HG03378 (cell line): ENCODE measurements around the gene PLA2G4E.

Source experiments
- ATAC-seq: cut with Tn5 transposase; IDR thresholded peaks from one replicate; pipeline ENCODE4 v1.9.1; 2021; ENCODE audit warnings: mild to moderate bottlenecking, moderate library complexity; ENCODE audit not compliant: unreplicated experiment

Gene PLA2G4E

DNA sequence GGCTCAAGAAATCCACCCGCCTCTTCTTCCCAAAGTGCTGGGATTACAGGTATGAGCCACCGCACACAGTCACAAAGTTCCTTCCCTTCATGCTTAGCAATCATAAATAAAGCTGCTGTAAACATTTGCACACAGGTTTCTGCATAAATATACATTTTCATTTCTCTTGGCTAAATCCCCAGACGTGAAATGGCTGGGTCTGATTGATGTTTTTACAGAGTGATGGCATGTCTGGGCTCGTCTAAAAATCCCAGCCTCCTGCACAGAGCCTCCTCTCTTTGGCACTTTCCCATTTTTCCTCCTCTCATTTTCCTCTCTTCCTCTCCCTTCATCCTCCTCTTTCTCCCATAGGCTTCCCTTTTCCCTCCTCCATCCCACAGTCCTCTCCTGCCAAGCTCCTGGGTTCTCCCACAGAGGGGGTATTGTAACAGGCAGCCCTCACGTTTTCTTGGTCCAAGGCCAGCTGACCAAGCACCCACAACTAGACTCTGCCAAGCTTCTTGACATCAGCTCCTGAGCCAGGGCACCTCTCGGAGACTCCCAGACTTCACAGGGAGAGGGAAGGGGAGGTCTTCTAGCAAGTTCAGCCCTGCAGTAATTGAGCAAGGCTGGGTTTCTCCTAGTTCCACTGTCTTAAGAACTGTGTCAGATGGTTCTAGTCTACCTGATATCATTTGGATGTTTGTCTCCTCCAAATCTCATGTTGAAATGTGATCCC, 10.5 kb upstream of the PLA2G4E start:
- no peak for ATAC-seq

DNA sequence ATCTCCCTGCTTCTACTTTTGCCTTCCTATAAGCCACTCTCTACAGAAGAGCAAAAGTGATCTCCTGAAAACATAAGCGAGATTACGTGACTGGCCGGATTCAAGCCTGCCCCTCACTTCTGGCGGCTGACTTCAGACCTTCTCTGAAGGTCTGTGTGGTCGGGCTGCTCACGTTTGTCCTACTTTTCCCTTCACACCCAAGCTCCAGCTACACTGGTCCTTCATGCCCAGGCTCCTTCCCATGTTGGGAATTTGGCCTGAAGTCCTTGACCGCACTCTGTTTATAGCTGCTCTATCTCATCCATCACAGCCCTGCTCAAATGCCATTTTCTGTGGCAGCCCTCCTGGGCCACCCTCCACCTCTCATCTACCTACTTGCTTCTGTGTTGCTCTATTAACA, 6.7 kb upstream of the PLA2G4E start:
- no peak for ATAC-seq

DNA sequence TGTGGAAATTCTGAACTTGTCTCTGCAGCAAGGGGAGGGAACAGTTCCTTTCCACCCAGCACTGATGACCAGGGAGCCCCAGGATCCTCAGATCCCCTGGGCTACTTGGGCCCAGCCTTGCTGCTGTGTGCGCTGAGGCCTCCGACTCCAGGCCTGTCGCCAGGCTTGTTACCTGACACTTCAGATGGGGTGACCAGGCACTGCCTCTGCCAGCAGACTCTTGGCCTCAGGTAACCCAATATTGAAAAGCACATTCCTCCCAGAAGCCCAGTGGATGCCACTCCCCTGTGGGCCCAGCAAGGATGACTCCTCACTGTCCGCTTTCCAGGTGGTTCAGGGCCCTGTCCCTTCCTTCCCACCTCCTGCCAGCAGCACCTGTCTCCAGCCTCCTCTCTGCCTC, 3.5 kb upstream of the PLA2G4E start:
- ATAC-seq, result no peak

DNA sequence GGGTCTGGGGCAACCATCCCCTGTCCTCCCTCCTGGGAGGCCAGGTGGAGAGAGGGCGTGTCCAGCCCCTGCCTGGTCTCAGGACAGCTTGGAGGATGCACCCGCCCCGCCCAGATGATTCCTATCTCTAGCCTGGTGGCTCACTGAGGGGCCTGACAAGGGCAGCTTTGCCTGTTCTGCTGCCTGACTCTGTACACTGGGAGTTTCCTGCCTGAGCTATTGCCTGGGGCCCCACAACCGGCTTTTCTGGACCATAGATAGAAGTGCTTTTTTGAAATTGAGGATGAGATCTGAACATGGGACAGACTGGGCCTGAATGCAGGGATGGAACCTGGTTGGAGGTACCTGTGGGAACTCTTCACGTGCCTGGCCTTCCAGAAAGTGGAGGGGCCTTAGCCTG, 751 bp upstream of the PLA2G4E start:
- ATAC-seq, result no peak

DNA sequence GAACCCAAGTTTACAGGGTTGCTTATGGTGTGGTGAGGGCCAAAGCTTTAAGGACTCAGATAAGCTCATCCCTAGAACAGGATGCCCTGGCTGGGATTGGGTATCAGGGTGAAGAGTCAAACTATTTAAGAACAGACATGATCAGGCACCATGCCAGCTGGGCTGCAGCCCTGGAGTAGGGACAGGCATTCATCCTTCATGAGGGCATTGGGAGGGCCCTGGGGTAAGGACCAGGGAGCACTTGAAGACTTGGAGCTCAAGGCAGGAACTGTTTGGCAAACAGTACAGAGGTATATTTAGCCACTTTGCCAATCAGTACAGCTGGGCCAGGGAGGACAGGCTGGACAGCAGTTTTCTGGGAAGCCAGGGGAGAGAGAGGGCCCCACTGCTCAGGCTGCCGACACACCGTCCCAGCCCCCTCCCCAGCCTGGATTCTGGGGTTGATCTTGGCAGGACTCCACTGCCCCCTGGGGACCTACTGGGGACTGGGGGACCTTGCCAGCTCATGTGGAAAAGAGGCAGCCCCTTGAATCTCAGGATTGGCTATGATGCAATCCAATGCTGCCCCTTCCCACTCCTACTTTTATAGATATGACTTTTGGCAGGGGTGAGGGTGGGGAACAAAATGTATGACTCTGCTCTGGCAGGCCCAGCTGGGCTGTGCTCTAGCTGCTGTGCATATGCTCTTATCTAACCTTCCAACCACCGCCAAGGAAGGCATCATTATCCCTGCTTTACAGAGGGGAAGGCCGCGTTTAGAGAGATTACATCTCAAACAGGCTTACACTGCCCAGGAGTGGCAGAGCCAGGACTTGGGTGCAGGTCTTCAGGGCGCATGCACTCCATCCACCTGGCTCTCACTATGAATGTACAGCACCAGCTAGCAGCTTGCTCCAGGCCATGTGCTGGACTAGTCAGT, 2.3 kb downstream of the PLA2G4E start:
- no peak for ATAC-seq

DNA sequence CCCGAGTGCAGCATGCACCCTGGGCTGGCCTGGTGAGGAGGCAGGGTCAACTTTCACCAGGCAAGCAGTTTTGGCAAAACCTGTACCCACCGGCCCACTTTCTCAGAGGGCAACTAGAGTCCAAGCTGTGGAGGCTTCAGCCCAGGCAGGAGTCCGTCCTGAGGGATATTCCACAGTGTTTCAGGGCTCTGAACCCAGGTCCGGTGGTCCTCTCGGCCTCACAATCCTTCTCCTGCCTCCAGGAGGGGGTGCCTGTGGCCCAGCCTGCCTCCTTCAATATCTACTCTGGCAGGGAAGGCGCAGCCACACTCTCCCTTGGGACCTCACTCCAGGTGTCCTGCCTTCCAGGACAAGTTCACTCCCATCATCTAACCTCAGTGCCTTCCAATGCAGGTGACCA, 3.9 kb downstream of the PLA2G4E start:
- no peak for ATAC-seq

DNA sequence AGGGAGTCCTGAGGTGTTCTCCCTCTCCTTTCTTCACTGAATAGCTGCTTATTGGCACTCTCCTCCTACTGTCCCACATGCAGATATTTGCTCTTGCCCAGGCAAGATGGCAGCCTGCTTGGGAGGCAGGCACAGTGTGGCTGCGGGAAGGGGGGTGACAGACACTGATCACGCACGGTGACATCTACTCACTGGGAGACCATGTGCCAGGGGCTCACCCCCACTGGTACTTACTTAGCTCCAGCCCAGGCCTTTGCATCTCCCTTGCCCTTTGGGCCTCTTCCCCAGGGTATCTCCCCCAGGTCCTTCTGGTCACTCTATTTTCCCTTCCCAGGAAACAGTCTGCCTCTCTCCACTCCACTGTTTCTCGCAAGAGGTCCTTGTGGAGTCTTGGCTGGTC, 6.4 kb downstream of the PLA2G4E start:
- no peak for ATAC-seq

DNA sequence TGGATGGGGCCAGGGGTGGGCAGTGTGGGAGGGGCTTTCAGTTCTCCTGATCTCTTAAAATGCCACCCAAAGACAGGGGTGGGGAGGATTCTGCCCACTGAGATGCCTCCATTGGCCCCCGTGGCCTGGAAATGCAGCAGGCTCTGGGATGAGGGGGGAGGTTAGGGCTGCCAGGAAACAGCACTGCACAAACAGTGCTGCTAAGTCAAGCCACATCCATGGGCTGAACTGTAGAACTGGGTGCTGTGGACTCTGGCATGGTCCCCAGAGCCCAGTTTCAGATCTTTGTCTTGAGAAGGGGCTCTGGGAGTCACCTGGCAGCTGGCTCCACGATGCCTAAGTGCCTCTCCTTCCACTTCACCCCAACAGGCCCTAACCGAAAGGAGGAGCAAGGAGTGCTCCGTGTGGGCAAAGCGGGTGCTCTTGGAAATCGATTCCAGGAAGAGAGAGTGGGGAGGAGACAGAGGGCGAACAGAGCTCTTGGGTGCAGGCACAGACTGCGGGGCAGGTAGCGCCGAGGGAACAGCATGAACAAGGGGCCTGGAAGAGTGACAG, 7.8 kb downstream of the PLA2G4E start:
- ATAC-seq, result no peak

DNA sequence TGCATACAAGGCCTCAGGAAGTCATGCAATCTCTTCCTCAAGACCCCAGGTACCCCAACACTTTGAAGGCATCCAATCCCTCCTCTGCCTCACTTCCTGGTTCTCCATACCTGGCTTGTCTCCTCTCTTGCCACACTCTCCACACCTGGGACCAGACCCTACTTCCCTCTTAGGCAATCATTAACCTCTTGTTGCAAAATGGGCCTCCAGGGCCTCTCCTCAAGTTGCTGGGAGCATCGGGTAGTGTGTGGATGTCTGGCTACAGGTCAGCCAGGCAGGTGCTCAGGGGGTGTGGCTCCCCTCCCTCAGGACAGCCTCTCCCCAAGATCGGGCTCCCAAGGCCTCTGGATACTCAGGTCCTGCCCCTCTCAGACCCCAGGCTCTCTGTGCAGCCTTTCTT, 8.6 kb downstream of the PLA2G4E start:
- ATAC-seq, result no peak

DNA sequence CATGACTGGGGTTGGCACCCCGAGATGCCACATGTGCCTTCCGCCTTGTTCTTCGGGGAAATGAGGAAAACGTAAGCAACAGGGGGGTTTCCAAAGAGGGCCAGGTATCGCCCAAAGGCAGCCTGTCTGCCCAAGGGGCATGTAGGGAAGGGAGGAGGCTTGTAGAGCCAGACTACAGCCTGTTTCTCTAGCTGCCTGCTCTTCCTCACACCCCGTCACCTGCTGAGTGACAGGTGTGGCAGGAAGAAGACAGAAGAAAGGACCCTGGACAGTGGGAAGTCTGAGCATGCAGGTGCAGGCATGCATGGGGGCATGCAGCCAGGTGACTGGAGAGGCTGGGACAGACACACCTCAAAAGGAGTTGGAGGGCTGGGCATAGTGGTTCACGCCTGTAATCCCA, 9.8 kb downstream of the PLA2G4E start:
- no peak for ATAC-seq

DNA sequence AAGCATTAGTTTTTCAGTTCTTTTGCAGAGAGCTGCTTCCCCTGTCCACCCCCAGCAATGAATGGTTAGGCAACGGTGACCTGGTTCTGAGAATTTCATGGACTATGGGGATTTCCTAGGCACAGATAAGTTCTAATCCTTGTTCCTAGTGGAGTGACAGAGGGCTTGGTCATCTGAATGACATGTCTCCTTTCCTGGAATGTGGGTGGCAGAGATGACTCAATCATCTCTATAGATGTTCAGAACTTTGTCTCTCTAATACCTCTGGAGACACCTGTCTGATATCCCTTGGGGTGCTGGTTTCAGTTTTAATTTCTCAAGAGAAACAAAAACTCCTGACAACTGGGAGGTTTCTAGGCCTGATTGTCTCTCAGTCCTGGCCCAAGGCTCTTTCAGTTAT, 10.4 kb downstream of the PLA2G4E start:
- peak; percentile 63 for ATAC-seq

DNA sequence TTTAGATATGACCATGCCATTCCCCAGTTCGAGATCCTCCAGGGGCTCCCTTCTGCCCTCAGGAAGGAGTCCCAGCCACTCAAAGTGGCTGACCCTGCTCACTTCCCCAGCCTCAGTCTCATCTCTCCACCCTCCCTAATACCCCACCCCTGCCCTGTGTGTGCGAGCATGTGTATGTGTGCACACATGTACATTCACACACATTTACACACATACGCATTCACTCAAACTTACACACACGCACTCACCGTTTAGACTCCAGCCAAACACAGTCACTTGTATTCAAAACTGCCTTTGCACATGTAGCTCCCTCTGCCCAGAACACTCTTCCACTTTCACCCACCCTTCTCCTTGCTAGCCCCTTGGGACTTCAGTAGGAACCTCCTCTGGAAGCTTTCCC, 11.4 kb downstream of the PLA2G4E start:
- ATAC-seq, result no peak

DNA sequence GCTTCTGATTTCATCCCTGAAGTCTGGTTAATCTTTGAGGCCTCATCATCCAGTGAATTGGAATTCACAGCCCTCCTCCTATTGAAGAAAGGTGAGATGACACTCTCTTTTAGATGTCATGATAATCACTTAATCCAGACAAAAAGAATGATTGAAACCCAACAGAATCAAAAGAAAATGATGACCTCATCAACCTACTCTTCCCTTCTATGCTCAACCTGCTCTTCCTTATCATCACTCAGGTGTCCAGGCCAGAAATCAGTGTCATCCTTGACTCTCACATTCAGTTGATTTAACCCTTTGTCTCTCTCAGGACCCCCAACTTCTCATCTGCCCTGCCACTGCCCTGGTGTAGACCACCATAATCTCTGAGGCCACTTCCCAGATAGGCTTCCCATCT, 11.8 kb downstream of the PLA2G4E start:
- no peak for ATAC-seq

DNA sequence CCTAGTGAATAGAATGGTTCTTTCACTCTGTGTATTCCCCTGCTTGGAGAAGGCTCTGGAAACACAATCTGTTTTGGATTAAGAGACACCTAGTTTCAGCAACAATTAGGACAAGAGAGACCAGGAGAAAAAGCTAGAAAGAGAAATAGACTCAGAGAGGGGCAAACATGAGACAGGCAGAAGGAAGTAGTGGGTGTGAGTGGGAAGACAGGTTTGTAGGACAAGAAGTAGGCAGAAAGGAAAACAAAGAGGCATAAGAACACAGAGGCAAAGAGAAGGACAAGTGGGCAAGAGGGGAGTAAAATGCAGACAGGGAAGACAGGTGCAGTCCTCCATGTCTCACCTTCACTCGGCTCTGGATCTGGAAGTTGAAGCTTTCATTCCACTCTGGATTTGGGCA, 13.5 kb downstream of the PLA2G4E start:
- no peak for ATAC-seq

DNA sequence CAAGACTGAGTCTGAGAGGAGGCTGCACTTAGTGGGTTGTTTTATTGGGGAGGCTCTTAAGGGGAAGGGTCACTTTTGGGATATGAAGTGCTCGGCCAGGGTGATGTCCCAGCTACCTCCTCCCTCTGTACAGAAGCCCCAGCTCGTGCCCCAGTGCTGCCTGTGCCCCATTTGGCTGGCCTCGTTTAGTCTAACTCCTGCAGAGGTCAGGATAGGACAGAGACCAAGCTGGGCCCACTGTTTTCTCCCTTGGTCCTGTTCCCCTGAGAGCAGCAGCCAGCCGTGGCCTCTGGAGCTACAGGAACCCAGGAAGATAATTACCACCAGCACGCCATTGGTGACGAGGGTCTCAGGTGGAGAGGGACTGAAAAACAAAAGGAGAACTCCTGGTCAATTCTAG, 18.5 kb downstream of the PLA2G4E start:
- no peak for ATAC-seq

DNA sequence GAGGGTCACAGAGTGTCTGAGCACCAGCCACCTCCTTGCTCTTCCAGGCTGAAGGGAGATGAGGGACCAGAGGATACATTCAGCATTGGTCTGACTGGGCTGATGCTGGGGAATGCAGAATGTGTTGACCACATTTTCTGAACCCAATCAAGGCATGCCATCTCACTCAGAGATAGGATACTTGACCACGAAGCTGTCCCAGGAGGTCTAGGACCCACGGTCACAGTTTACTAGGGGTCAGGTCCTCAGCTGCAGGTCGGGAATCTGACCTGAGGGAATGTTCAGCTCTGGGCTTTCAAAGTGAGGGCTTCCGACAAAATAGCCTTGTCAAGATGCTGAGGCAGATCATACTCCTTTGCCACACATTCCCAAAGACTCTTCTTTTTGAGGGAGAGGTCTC, 19.6 kb downstream of the PLA2G4E start:
- no peak for ATAC-seq

DNA sequence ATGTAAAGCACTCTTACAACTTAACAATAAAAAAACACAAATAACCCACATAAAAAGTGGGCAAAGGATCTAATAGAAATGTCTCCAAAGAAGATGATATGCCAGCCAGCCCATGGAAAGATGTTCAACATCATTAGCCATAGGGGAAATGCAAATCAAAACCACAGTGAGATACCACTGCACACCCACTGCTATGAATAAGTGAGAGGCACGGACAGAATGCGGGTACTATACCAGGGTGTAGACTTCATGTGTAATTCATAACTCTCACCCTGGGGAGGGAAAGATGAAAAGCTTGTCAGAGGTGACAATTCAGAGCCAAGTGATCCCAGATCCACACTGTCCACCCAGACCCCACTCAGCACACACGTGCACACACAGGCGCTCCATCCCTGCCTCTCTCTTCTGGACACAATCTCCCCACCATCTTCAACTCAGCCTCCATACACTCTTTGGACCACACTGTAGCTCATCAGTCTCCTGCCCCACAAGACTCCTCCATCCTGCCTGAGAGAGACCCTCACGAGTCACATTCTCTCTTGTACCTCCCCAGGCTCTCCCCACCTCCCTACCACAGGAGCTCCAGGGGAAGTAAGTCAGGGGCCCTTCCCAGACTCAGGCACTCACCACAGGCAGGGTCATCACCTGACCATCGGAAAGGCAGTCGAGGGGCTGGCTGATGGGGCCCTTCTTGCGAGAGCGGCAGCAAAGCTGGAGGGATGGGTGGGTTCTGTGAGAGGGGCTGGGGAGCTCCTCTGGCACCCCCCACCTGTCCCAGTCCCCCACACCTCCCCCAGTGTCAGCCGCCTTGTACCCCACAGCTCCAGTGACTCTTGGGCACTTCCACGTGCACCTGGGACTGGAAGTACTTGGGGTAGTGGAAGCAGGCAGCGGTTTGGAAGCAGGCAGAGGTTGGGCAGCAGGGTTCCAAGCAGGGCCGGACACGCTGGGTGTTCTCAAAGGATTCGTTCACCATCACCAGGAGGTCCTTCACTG, 21.3 kb downstream of the PLA2G4E start:
- ATAC-seq, result no peak

DNA sequence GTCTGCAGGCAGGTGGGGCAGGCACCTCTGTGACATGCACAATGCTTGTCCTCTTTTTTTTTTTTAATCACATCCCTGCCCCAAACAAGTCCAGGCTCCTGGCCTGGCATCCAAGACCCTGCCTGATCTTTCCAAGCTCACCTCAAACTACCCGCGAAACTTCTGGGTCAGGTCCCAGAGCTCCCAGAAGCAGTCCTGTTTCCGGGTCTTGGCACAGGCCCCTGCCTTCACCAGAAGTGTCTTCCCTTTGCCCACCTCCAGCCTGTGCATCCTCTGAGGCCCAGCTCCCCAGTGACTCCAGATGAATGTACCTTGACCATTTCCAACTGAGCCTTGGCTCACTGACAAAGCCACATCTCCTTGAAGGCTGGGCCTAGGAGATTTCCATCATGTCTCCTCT, 23.0 kb downstream of the PLA2G4E start:
- no peak for ATAC-seq

DNA sequence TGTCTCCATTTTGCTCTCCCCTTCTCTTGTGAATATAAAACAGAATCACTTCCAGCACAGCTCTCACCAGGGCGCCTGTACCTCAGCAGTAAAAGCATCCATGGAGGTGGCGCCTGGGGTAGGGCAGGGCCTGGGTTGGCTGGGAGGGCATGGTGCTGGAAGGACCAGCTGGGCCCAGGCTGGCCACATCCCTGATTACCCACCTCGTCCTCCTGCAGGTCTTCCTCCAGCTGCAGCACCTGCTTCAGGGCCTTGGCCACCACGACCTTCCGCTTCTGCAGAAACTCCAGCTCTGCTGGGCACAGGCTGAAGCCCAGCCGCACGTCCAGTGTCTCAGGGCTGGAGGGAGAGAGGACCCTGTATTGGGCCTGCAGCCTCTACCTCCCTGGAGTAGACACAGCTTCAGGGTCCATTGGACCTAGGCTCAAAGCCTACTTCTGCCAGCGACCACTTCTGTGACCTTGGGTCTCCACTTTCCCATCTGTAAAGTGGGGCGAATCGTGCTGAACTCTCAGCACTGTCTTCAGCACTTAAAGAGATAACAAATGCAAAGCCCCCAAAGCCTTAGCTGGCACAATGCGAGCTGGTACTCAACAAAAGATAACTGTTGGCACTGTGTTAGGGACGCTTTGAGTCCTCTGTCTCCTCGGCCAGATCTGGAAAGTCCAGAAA, 23.8 kb downstream of the PLA2G4E start:
- no peak for ATAC-seq

DNA sequence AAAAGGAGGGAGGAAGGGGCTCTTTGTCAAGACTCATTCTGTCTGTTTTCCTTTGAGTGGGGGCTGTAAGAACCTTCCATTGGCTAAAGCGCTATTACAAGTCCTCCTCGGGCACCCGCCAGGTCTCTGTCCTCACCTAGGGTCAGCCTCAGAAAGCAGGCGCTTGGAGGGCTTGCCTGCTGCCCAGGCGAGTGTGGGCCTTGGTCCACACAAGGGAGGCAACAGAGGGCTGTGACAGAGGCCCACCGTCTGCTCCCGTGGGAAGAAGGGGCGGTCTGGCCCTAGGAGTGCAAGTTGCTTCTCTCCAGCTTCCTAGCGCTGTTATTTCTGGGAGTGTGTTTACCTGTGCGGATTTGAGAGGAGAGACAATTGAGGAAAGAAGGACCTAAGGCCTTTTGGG, 24.5 kb downstream of the PLA2G4E start:
- ATAC-seq, result no peak
